GM21737 (cell line): ENCODE measurements around the gene CDH3.

Experiments
- ATAC-seq: cut with Tn5 transposase; IDR thresholded peaks from one replicate; pipeline ENCODE4 v1.9.1; 2021; ENCODE audit warnings: mild to moderate bottlenecking, moderate library complexity; ENCODE audit not compliant: unreplicated experiment

CDH3 gene

GRCh38 chr16:68734782-68735181, 89.7 kb downstream of the CDH3 start:
- ATAC-seq, result no peak

- ATAC-seq, result no peak
Measured at GRCh38 chr16:68736561-68736960, 91.5 kb downstream of the CDH3 start.

- no peak for ATAC-seq
Measured at GRCh38 chr16:68737046-68737729, 92.1 kb downstream of the CDH3 start, which contains the start of gene CDH1. TSS of gene CDH1 (plus strand) at chr16:68737292. CDS start at chr16:68737416, 124 bp downstream.

- no peak for ATAC-seq
Measured at GRCh38 chr16:68737730-68738629, 92.9 kb downstream of the CDH3 start.

GRCh38 chr16:68739964-68740627, 95.0 kb downstream of the CDH3 start:
- ATAC-seq, result no peak

- no peak for ATAC-seq
Measured at GRCh38 chr16:68740628-68741346, 95.7 kb downstream of the CDH3 start.

GRCh38 chr16:68743664-68744063, 98.6 kb downstream of the CDH3 start:
- no peak for ATAC-seq

GRCh38 chr16:68744744-68745280, 99.7 kb downstream of the CDH3 start:
- no peak for ATAC-seq

GRCh38 chr16:68746951-68747350, 101.8 kb downstream of the CDH3 start:
- ATAC-seq, result no peak

- ATAC-seq, result no peak
Measured at GRCh38 chr16:68749432-68749831, 104.3 kb downstream of the CDH3 start.
